WTC11 (cell line): Measurements from ENCODE around the gene FHIT.

Experiments used
- CTCF ChIP-seq: fragments of 200-600 bp; IDR thresholded peaks from 2 replicates; pipeline ENCODE4 v1.8.0; 2022; ENCODE audit warnings: antibody characterized with exemption
- E2F5 ChIP-seq: sonication (generic); formaldehyde crosslinking; IDR thresholded peaks from 2 replicates; pipeline ENCODE4 v1.8.1; 2022; ENCODE audit warnings: mild to moderate bottlenecking, moderate library complexity, missing genetic modification reagents
- FOXK1 ChIP-seq: sonication (generic); formaldehyde crosslinking; IDR thresholded peaks from 2 replicates; pipeline ENCODE4 v1.8.0; 2022; ENCODE audit warnings: mild to moderate bottlenecking, moderate library complexity, missing genetic modification reagents
- MAX ChIP-seq: sonication (generic); formaldehyde crosslinking; IDR thresholded peaks from 2 replicates; pipeline ENCODE4 v1.8.0; 2022; ENCODE audit warnings: mild to moderate bottlenecking, missing genetic modification reagents
- ZBTB43 ChIP-seq: sonication (generic); formaldehyde crosslinking; IDR thresholded peaks from 2 replicates; pipeline ENCODE4 v1.8.1; 2023; ENCODE audit warnings: mild to moderate bottlenecking, missing genetic modification reagents
- ZNF423 ChIP-seq: fragments of 250-450 bp; sonication (Bioruptor Pico); IDR thresholded peaks from 2 replicates; pipeline ENCODE4 v2.1.2; 2022; ENCODE audit warnings: mild to moderate bottlenecking, moderate library complexity

GRCh38 chr3:61138401-61138800 is 112.9 kb downstream of the FHIT start:
- no peak for TF ChIP-seq ZBTB43
- TF ChIP-seq CTCF: no peak
- no peak for TF ChIP-seq E2F5
- TF ChIP-seq ZNF423 (CRISPR knock-in tag): no peak
- no peak for TF ChIP-seq MAX (CRISPR knock-in tag)
- TF ChIP-seq FOXK1 (CRISPR knock-in tag): no peak
